ENCODE results near the gene MSMP.

MSMP gene

DNA sequence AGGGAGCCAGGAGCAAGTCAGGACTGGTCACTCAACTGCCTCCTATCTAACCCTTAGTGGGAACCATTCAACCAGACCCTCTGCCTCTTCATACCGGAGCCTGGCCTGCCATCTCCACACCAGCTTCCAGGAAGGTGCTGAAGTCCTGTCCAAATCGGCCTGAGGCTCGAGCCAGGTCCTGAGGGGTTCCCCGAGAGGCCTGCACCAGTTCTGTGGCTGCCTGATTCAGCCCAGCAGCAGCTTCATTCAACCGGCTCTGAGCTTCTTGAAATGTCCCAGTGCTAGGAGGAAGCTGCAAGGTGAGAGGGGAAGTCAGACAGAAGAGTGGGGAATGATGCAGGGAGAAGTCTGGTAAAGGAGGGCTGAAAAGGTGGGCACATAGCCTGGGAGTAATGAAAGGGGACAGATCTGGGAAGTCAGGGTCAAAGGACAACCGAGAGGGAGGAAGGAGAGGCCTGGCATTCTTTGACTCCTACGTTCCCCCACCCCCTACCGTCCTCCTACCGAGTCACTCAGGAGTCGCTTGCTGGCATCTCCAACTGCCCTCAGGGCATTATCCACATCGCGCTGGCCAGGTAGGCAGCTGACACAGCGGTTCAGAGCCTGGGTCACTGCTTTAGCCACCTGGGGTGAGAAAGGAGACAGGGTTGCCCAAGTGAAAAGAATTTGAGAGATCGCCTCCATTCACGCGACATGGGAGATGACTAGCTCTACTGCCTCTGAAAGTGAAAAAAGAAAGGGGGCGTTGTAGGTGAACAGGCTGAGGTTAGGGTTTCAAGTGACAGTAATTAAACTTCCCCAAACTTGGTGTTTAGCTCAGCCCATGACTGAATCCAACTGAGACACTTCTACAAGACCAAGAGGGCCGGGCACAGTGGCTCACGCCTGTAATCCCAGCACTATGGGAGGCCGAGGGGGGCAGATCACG lies 42.3 kb downstream of the MSMP start:
- ATAC-seq: no peak
- Mint-ChIP-seq H3K4me3 (no peak overlapping the region), H3K27ac (no peak overlapping the region), H3K36me3 (ENCODE audit: low read depth) (peaks cover 64% of the 10 kb centered on the region), H3K27me3 (no peaks in the 10 kb centered on the region), H3K4me1 (no peaks in the 10 kb centered on the region), H3K9me3 (no peaks in the 10 kb centered on the region)
- no peak for DNase-seq

DNA sequence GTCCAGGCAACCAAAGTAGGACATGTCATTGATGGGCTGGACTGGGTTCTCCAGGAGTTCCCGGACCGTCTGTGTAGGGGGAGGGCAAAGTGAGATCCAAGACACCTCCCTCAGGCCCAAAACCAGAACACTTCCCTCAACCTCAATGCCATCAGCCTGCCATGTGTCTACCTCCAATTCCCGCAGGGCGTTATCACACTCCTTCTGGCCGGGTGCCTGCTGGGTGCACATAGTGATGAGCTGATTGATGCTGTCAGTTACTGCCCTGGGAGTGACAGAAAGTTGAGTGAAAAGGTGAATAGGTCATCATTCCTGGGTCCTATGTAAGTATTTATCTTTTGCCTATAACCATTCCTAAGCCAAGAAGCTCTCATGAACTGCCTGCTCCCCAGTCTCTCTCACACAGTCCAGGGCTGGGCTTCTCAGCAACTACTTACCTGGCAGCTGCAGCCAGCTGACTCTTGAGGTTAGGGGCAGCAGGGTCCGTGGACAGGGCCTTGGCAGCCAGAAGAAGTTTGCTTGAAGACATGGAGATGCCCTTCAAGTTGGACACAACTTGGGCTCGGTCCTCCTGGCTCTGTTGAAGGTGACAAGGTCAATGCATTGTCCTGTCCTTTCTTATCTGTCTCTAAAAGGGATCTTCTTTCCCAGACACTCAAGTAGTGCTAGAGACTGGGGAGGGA lies 43.1 kb downstream of the MSMP start:
- Mint-ChIP-seq H3K27ac (no peak overlapping the region), H3K4me1 (no peaks in the 10 kb centered on the region), H3K27me3 (no peaks in the 10 kb centered on the region), H3K36me3 (ENCODE audit: low read depth) (peaks cover 64% of the 10 kb centered on the region), H3K4me3 (no peak overlapping the region), H3K9me3 (no peaks in the 10 kb centered on the region)
- ATAC-seq: no peak
- DNase-seq: no peak

DNA sequence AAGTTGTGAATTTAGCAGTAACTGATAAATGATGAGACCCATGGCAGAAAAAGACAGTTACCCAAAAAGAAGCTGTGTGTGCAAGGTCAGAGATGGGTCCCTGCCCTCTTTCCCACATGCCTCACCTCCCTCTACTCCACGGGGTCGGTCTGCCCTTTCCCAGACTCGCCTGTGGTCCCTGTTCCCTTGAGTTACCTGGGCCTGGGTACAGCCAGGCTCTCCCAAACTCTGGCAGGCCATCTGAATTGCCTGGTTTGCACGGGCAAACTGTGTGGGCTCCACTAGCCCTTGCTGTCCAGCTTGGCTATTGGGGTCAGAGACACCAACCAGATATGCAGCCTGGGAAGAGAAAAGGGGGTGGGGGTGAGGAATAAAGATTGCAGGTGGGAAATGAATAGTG lies 45.9 kb downstream of the MSMP start:
- Mint-ChIP-seq H3K9me3 (no peaks in the 10 kb centered on the region), H3K36me3 (ENCODE audit: low read depth) (peaks cover 64% of the 10 kb centered on the region), H3K4me1 (no peaks in the 10 kb centered on the region), H3K27ac (no peak overlapping the region), H3K4me3 (no peak overlapping the region), H3K27me3 (no peaks in the 10 kb centered on the region)
- ATAC-seq: no peak
- DNase-seq: no peak

DNA sequence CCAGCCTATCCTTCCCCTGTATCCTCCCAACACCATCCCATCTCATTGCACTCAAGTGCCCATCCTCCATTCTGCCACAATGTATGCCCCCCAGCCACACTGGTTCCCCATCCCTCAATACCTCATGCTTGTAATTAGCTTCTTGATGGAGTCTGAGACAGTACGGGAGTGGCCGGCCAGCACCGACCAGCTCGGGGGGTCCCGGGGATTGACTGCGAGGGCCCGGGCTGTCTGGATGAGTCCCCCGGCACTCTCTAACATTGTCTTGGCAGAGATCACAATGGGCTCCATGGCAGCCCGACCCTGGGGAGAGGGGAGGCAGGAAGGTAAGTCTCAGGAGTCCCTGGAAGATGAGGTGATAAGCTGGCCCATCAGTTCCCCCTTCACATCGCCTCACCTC lies 47.1 kb downstream of the MSMP start:
- no peak overlapping the region for H3K27ac Mint-ChIP-seq
- no peaks in the 10 kb centered on the region for H3K27me3 Mint-ChIP-seq
- no peaks in the 10 kb centered on the region for H3K4me1 Mint-ChIP-seq
- H3K36me3 Mint-ChIP-seq (ENCODE audit: low read depth): peaks cover 64% of the 10 kb centered on the region
- no peaks in the 10 kb centered on the region for H3K9me3 Mint-ChIP-seq
- H3K4me3 Mint-ChIP-seq: no peak overlapping the region
- ATAC-seq: no peak
- DNase-seq: no peak

DNA sequence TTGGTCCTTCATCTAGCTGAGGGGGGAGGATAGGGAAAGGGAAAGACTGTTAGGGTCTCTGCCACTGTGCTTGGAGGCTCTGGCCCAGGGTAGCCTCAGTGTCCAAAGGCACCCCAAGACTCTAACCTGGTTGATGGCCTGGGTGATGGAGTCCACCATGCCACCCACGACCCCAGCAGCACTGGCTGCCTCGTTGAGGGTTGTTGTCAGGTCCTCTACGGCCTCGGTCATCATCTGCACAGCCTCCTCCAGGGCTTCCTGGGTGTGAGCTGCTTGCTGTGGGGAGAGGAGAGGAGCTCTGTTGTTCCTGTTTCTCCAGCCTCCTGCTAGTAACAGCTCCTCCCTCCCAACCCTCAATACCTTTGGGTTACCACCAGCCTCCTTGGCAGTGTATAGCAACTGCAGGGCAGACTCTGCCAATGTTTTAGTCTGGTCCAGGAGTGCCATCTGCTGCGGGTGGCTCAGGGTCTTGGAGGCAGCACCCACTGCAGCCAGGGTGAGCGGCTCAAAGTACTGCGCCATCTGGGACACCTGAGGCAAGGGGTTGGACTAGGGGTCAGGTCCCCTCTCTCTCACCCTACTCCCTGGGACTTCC lies 48.1 kb downstream of the MSMP start:
- no peaks in the 10 kb centered on the region for H3K27me3 Mint-ChIP-seq
- no peak overlapping the region for H3K4me3 Mint-ChIP-seq
- H3K4me1 Mint-ChIP-seq: no peaks in the 10 kb centered on the region
- no peaks in the 10 kb centered on the region for H3K9me3 Mint-ChIP-seq
- H3K36me3 Mint-ChIP-seq (ENCODE audit: low read depth): peaks cover 58% of the 10 kb centered on the region
- no peak overlapping the region for H3K27ac Mint-ChIP-seq
- ATAC-seq (peak; percentile 20), DNase-seq (no peak)

DNA sequence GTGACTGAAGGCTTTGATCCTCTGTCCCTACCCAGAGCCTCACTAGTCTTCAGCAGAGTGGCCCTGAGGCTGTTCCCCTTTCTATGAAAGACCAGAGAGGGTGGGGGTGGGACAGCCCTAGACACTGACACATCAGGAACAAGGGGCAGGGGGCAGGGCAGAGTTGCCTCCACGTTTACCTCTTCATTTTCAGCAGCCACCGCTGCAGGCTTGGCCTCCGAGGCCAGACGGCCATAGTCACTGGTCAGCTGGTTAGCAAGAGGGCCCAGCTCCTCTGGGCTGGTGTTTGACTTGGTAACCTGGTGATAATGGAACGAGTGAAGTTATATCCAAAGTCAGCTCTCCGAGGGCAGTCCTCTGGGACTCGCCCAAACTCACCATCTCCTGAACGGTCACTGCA lies 48.7 kb downstream of the MSMP start:
- H3K27ac Mint-ChIP-seq: no peak overlapping the region
- H3K4me1 Mint-ChIP-seq: no peaks in the 10 kb centered on the region
- no peak for DNase-seq
- peaks cover 52% of the 10 kb centered on the region for H3K36me3 Mint-ChIP-seq (ENCODE audit: low read depth)
- no peak for ATAC-seq
- H3K4me3 Mint-ChIP-seq: no peak overlapping the region
- no peaks in the 10 kb centered on the region for H3K27me3 Mint-ChIP-seq
- H3K9me3 Mint-ChIP-seq: no peaks in the 10 kb centered on the region

DNA sequence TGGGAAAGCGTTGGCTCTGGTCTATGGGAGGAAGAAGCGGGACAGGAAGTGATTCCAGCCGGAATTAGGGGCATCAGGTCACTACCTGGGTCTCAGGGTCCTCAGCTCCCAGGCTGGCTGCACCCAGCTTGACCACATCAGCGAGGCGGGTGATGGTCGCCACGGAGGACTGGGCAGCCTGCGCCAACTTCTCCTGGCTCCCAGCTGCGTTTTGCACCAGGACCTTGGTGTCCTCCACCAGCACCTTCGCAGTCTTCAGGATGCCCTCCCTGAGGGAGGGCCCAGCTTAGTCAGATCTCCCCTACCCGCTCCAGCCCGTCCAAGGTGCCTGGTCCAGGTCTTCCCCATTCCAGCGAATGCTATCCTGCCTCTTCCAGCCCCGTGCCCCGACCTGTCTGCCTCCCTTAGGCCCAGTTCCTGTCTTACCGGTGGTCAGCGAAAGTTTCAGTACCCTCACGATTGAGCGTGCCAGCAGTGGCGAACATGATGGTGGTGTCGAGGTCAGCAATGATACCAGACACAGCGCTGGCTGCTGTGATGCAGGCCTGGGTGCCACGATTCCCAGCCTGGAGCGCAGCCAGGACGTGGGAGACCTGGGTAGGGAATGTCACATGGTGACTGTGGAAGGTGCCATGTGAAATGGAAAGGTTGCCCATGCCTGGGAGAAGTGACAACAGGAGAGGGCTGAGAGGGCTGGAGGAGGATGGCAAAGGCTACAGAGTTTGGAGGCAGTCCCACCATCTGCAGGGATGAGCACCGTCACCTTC lies 50.0 kb downstream of the MSMP start:
- Mint-ChIP-seq H3K4me1 (no peaks in the 10 kb centered on the region), H3K9me3 (no peaks in the 10 kb centered on the region), H3K4me3 (no peak overlapping the region), H3K36me3 (ENCODE audit: low read depth) (peaks cover 47% of the 10 kb centered on the region), H3K27me3 (no peaks in the 10 kb centered on the region), H3K27ac (no peak overlapping the region)
- DNase-seq (no peak), ATAC-seq (no peak)
